ENCODE data around the gene KCNN3.

DNA sequence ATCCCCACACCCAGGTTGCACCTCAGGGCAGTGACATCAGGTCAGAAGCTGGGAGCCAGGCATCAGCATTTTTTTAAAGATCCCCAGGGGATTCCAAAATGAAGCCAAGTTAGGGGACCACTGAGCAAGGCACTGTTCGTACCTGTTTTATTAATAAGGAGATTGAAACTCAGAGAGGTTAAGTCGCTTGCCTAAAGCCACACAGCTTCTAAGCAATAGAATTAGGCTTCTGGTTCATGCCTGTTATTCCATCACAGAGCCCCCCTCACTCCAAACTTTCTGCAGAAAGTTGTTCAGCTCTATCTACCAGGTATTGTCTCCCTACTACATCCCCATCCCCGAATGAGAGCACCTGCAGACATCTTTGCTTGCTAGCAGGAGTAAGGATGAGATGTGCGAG is 28.7 kb downstream of the KCNN3 start:
- no peak for TF ChIP-seq TAF1 (IDR thresholded peaks at IDR 0.05; ENCODE audit: borderline replicate concordance, insufficient read depth, low read length)
- TF ChIP-seq POLR2AphosphoS5 (IDR thresholded peaks at IDR 0.05; ENCODE audit: low read depth, low read length): no peak
- TF ChIP-seq, protein P1, sequence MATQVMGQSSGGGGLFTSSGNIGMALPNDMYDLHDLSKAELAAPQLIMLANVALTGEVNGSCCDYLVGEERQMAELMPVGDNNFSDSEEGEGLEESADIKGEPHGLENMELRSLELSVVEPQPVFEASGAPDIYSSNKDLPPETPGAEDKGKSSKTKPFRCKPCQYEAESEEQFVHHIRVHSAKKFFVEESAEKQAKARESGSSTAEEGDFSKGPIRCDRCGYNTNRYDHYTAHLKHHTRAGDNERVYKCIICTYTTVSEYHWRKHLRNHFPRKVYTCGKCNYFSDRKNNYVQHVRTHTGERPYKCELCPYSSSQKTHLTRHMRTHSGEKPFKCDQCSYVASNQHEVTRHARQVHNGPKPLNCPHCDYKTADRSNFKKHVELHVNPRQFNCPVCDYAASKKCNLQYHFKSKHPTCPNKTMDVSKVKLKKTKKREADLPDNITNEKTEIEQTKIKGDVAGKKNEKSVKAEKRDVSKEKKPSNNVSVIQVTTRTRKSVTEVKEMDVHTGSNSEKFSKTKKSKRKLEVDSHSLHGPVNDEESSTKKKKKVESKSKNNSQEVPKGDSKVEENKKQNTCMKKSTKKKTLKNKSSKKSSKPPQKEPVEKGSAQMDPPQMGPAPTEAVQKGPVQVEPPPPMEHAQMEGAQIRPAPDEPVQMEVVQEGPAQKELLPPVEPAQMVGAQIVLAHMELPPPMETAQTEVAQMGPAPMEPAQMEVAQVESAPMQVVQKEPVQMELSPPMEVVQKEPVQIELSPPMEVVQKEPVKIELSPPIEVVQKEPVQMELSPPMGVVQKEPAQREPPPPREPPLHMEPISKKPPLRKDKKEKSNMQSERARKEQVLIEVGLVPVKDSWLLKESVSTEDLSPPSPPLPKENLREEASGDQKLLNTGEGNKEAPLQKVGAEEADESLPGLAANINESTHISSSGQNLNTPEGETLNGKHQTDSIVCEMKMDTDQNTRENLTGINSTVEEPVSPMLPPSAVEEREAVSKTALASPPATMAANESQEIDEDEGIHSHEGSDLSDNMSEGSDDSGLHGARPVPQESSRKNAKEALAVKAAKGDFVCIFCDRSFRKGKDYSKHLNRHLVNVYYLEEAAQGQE (IDR thresholded peaks at IDR 0.05; ENCODE audit: insufficient read depth in 1 of 2, low read depth in 2 of 2, low read length in 2 of 2): no peak
- no peak for TF ChIP-seq SIN3A (IDR thresholded peaks at IDR 0.05; ENCODE audit: borderline replicate concordance, insufficient read depth, low read length)

All from PFSK-1 (cell line).